Stimulated activated effector memory CD8-positive, alpha-beta T cell treated with anti-CD3 and anti-CD28 coated beads, Interleukin-12 subunit alpha, Interleukin-12 subunit beta, amount 100 ng/mL, for 72 hours (primary cell): ENCODE measurements around the gene TUFT1.

Experiments used
- ATAC-seq: fragments of 150-1000 bp; cut with Tn5 transposase; 2 replicates; pipeline ENCODE4 v1.10.0; 2021
- DNase-seq, 2 donors: peaks; one replicate each; pipeline ENCODE4 v3.0.0; 2021 to 2022; ENCODE audit warnings: low spot score in 2 of 2
- H3K27ac Mint-ChIP-seq: one replicate; pipeline ENCODE4 v1.8.0; 2022; ENCODE audit warnings: mild to moderate bottlenecking, mixed read lengths
- H3K36me3 Mint-ChIP-seq: one replicate; pipeline ENCODE4 v1.8.0; 2022; ENCODE audit warnings: mild to moderate bottlenecking, mixed read lengths
- H3K4me1 Mint-ChIP-seq: one replicate; pipeline ENCODE4 v1.8.0; 2022; ENCODE audit warnings: mixed read lengths
- H3K4me3 Mint-ChIP-seq: one replicate; pipeline ENCODE4 v1.8.0; 2022; ENCODE audit warnings: mild to moderate bottlenecking, mixed read lengths
- H3K9me3 Mint-ChIP-seq: one replicate; pipeline ENCODE4 v1.8.0; 2022; ENCODE audit warnings: mixed read lengths

TUFT1 gene

DNA sequence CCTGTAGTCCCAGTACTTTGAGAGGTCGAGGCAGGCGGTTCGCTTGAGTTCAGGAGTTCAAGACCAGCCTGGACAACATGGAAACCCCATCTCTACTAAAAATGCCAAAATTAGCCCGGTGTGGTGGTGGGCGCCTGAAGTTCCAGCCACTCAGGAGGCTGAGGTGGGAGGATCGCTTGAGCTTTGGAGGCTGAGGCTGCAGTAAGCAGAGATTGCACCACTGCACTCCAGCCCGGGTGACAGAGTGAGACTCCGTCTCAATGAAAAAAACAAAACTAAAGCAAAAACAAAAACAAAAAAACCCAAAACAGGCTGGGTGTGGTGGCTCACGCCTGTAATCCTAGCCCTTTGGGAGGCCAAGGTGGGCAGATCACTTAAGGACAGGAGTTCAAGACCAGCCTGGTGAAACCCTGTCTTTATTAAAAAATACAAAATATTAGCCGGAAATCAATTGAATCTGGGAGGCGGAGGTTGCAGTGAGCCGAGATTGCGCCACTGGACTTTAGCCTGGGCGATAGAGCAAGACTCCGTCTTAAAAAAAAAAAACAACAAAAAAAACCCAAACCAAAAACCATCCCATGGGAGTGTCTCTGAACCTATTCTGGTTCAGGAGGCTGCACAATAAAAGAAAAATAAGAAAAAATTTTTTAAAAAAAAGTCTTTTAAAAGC is 30.6 kb upstream of the TUFT1 start:
- Mint-ChIP-seq H3K9me3 (no peaks in the 10 kb centered on the region), H3K4me3 (no peak overlapping the region), H3K36me3 (no peaks in the 10 kb centered on the region), H3K27ac (no peak overlapping the region), H3K4me1 (peaks cover 33% of the 10 kb centered on the region)
- ATAC-seq (no peak), DNase-seq (no peak)

DNA sequence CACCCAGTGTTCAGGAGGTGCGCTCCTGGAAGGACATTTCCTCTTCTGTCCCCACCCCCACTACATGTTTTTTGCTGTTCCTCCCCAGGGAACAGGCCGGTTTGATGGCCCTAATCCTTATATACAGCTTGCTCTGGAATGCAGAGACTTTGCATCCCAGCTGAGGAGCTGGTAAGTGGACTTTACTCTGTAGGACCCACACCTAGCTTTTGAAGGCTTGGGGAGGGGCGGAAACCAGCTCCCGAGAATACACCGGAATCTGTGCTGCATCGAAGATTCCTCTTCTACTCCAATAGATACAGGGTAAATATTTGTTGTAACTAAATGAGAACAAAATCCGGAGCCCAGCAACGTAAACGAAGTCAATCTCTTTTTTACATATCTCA is 30.1 kb upstream of the TUFT1 start:
- Mint-ChIP-seq H3K27ac (no peak overlapping the region), H3K4me1 (peaks cover 33% of the 10 kb centered on the region), H3K9me3 (no peaks in the 10 kb centered on the region), H3K36me3 (no peaks in the 10 kb centered on the region), H3K4me3 (peak overlapping the region; percentile 74)
- DNase-seq: no peak
- no peak for ATAC-seq

DNA sequence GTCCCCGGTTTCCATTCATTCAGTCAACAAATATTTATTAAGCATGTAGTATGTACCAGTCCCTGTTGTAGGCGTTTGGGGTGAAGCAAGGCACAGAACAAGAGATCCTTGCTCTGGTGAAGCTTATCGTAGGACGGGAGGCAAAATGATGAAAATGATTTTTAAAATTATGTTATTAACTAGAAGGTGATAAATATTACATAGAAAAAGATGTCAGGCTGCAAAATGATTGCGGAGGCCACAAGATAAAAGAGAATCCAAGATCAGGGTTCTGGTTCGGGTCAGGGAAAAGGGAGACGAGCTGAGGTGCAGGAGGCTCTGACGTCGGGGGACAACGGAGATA is 29.5 kb upstream of the TUFT1 start:
- ATAC-seq (no peak), DNase-seq (no peak)
- no peaks in the 10 kb centered on the region for H3K36me3 Mint-ChIP-seq
- H3K27ac Mint-ChIP-seq: peak overlapping the region; percentile 21
- H3K4me3 Mint-ChIP-seq: peak overlapping the region; percentile 74
- no peaks in the 10 kb centered on the region for H3K9me3 Mint-ChIP-seq
- peaks cover 33% of the 10 kb centered on the region for H3K4me1 Mint-ChIP-seq

GRCh38 chr1:151510957-151511635 is 29.0 kb upstream of the TUFT1 start, which contains the start of gene CGN:
CGN (plus strand) TSS chr1:151511387; CDS start chr1:151518520, 7,133 bp downstream.
- DNase-seq (peak; percentile 69 to 88), ATAC-seq (peak; percentile 96)
- H3K9me3 Mint-ChIP-seq: no peaks in the 10 kb centered on the region
- H3K36me3 Mint-ChIP-seq: no peaks in the 10 kb centered on the region
- peaks cover 30% of the 10 kb centered on the region for H3K4me1 Mint-ChIP-seq
- peak within 1 kb of the TSS; percentile 21 for H3K27ac Mint-ChIP-seq
- H3K4me3 Mint-ChIP-seq: peak within 1 kb of the TSS; percentile 74

DNA sequence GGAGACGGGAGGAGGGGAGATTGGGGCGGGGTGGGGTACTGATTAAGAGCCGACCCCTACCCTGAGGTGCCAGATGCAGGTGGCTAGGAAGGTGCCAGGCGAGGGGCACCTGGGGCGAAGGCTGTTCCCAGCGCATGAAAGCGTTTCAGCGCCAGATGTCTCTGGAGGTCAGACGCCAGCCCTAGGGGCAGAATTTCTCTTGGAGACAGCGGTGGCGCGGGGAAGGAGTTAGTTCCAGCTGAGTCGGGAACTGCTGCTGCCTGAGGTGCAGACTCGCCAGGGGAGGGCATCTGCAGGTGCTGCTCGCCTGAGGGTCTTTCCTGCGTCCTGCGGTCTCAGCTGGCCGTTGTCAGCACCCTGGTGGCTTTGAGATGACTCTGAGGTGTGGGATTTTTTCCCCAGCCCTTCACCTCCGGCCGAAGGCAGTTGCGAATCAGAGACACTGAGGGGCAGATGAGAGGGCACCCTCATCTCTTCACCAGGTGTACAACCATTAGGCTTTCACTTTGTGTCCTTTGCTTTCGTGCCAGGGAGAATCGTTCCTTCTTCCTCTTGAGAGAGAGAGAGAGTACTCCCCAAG is 28.4 kb upstream of the TUFT1 start:
- ATAC-seq (peak; percentile 35), DNase-seq (no peak)
- H3K27ac Mint-ChIP-seq: peak overlapping the region; percentile 17
- H3K9me3 Mint-ChIP-seq: no peaks in the 10 kb centered on the region
- peaks cover 29% of the 10 kb centered on the region for H3K4me1 Mint-ChIP-seq
- peak overlapping the region; percentile 74 for H3K4me3 Mint-ChIP-seq
- no peaks in the 10 kb centered on the region for H3K36me3 Mint-ChIP-seq

DNA sequence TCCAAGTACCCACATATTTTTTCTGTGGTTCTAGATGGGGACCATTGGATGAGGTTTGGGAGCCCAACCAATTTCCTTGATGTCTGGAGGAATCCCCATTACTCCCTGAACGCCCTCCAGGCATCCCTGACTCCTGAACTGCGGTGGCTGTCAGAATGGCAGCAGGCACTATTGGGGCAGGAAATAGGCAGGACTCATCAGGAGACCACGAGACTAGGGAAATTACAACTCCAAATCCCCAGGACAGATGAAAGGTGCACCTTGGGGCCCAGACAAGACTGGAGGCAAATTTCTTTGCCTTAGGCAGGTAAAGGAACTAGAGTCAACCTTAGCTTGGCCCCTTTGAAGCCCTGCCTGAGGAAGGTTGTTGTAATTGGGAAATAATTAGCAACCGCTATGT is 27.8 kb upstream of the TUFT1 start:
- Mint-ChIP-seq H3K27ac (no peak overlapping the region), H3K4me3 (peak overlapping the region; percentile 74), H3K36me3 (no peaks in the 10 kb centered on the region), H3K9me3 (no peaks in the 10 kb centered on the region), H3K4me1 (peaks cover 29% of the 10 kb centered on the region)
- DNase-seq (no peak), ATAC-seq (no peak)

DNA sequence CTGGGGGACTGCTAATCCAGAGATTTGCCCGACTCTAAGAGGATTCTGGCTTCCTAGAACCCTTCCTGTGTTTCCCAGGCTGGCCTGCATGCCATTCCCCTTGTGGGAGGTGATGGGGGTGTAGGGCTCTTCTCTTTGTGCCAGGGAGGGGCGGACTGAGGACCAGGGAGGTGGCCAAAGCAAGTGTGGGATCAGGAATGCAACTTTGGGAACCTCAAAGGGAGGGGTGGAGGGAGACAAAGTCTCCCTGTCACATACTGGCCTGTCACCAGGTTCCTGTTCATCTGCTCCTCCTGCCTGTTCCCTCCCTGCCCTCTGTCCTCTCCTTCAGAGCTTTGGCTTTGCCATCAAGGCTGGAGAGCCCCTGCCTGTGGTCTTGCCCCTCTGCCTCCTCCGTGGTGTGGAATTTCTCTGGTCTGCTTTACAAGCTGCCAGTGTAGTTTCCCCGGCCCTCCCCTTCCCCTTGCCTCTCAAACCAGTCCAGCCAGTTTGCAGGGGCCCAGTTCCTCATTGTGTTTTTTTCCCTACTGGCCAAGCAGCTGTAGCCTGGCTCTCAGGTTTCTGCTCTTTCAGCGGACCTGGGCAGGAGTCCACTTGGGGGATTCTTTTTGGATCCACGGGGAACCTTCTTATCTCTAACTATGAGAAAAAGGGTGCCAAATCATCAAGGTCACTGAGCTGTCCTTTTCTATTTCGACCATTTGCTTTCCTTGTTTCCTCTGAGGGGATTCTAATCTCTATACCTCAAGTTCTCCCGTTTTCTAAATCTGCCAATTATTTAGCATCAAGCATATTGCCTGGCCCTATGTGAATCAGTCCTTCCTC is 27.1 kb upstream of the TUFT1 start:
- peaks cover 29% of the 10 kb centered on the region for H3K4me1 Mint-ChIP-seq
- DNase-seq (no peak), ATAC-seq (no peak)
- peak overlapping the region; percentile 74 for H3K4me3 Mint-ChIP-seq
- no peaks in the 10 kb centered on the region for H3K9me3 Mint-ChIP-seq
- H3K27ac Mint-ChIP-seq: no peak overlapping the region
- H3K36me3 Mint-ChIP-seq: no peaks in the 10 kb centered on the region

- Mint-ChIP-seq H3K36me3 (no peaks in the 10 kb centered on the region), H3K4me3 (no peak overlapping the region), H3K9me3 (no peaks in the 10 kb centered on the region), H3K27ac (no peak overlapping the region), H3K4me1 (peaks cover 29% of the 10 kb centered on the region)
- DNase-seq: no peak
- ATAC-seq: no peak
Measured at GRCh38 chr1:151513626-151514121, 26.4 kb upstream of the TUFT1 start.

DNA sequence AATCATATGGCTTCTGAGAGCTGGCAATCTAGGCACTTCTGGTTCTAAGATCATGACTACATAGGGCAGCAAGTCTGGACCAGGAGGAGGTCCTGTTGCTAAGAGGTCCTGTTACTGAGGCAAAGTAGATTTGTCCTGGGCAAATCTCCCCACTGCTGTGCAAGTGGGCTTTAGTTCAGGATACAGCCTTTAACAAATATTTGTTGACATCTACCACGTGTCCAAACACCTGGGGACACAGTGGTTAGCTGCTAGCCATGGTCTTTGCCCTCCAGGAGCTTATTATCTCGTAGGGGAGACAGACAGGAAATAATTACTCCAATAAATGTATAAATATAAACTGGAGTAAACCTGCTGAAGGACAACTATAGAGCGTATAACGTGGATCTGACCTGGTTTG is 25.7 kb upstream of the TUFT1 start:
- Mint-ChIP-seq H3K27ac (no peak overlapping the region), H3K9me3 (no peaks in the 10 kb centered on the region), H3K36me3 (no peaks in the 10 kb centered on the region), H3K4me3 (no peak overlapping the region), H3K4me1 (peaks cover 29% of the 10 kb centered on the region)
- DNase-seq: no peak
- ATAC-seq: no peak

DNA sequence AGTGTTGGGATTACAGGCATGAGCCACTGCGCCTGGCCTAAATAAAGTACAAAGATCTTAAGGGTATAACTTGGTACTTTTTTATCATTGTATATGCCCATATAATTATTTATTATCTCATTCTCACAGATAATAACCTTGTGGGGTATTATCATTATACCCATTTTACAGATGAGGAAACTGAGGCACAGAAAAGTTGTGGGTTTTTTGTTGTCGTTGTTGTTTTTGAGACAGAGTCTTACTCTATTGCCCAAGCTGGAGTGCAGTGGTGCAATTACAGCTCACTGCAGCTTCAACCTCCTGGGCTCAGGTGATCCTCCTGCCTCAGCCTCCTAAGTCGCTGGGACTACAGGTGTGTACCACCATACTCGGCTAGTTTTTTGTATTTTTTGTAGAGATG is 24.8 kb upstream of the TUFT1 start:
- Mint-ChIP-seq H3K9me3 (no peaks in the 10 kb centered on the region), H3K36me3 (no peaks in the 10 kb centered on the region), H3K4me1 (peaks cover 29% of the 10 kb centered on the region), H3K27ac (no peak overlapping the region), H3K4me3 (no peak overlapping the region)
- DNase-seq (no peak), ATAC-seq (no peak)

DNA sequence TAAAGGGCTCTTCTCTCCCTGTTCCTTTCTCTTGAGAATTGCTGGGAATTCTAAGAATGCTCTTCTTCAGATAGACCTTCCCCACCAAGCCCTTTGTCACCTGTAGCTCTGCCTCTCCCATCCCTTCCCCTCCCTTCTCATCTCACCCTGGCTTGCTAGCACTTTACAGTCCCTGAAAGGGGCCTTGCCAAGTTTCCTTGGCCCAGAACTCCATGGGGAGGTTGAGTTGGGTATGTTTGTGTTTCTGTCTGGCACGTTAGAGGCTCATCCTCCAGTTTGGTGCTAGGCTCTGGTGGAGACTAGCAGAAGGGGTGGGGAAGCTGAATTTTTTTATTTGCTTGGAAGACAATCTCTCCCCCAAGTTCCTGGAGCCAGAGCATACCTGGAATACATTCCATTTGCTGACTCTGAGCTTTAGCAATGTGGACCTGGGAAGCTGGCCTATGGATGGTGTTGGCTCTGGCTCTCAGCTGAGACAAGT is 24.0 kb upstream of the TUFT1 start:
- Mint-ChIP-seq H3K9me3 (no peaks in the 10 kb centered on the region), H3K27ac (no peak overlapping the region), H3K36me3 (no peaks in the 10 kb centered on the region), H3K4me1 (peaks cover 29% of the 10 kb centered on the region), H3K4me3 (no peak overlapping the region)
- no peak for ATAC-seq
- no peak for DNase-seq

DNA sequence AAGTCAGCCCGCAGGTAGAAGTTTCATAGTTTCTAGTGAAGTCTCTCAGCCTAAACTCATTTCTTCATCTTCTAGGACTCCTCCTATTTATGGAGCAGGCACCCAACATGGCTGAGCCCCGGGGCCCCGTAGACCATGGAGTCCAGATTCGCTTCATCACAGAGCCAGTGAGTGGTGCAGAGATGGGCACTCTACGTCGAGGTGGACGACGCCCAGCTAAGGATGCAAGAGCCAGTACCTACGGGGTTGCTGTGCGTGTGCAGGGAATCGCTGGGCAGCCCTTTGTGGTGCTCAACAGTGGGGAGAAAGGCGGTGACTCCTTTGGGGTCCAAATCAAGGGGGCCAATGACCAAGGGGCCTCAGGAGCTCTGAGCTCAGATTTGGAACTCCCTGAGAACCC is 21.7 kb upstream of the TUFT1 start:
- no peak for DNase-seq
- no peak overlapping the region for H3K4me3 Mint-ChIP-seq
- no peak for ATAC-seq
- H3K9me3 Mint-ChIP-seq: no peaks in the 10 kb centered on the region
- H3K4me1 Mint-ChIP-seq: peaks cover 9% of the 10 kb centered on the region
- H3K27ac Mint-ChIP-seq: no peak overlapping the region
- H3K36me3 Mint-ChIP-seq: no peaks in the 10 kb centered on the region

DNA sequence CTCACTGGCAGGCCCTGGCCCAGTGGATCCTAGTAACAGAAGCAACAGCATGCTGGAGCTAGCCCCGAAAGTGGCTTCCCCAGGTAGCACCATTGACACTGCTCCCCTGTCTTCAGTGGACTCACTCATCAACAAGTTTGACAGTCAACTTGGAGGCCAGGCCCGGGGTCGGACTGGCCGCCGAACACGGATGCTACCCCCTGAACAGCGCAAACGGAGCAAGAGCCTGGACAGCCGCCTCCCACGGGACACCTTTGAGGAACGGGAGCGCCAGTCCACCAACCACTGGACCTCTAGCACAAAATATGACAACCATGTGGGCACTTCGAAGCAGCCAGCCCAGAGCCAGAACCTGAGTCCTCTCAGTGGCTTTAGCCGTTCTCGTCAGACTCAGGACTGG is 21.2 kb upstream of the TUFT1 start:
- no peak for ATAC-seq

GRCh38 chr1:151519667-151520066 is 20.4 kb upstream of the TUFT1 start:
- H3K4me1 Mint-ChIP-seq: no peaks in the 10 kb centered on the region
- H3K9me3 Mint-ChIP-seq: no peaks in the 10 kb centered on the region
- no peaks in the 10 kb centered on the region for H3K36me3 Mint-ChIP-seq
- no peak overlapping the region for H3K4me3 Mint-ChIP-seq
- DNase-seq (no peak), ATAC-seq (no peak)
- H3K27ac Mint-ChIP-seq: no peak overlapping the region

More for the DNA sequence above, 21.2 kb upstream of the TUFT1 start:
- H3K4me1 Mint-ChIP-seq: peaks cover 4% of the 10 kb centered on the region
- H3K4me3 Mint-ChIP-seq: no peak overlapping the region
- no peak overlapping the region for H3K27ac Mint-ChIP-seq
- DNase-seq: no peak
- H3K9me3 Mint-ChIP-seq: no peaks in the 10 kb centered on the region
- no peaks in the 10 kb centered on the region for H3K36me3 Mint-ChIP-seq

GRCh38 chr1:151520359-151520758 is 19.8 kb upstream of the TUFT1 start:
- no peak for DNase-seq
- H3K4me1 Mint-ChIP-seq: no peaks in the 10 kb centered on the region

More at GRCh38 chr1:151520359-151520758, 19.8 kb upstream of the TUFT1 start:
- H3K9me3 Mint-ChIP-seq: no peaks in the 10 kb centered on the region
- no peak overlapping the region for H3K27ac Mint-ChIP-seq
- no peak overlapping the region for H3K4me3 Mint-ChIP-seq
- H3K36me3 Mint-ChIP-seq: no peaks in the 10 kb centered on the region
- ATAC-seq: no peak
